PC-9 (cell line): ENCODE measurements around the gene TTC8. TPM values are rescaled to one million over a fixed set of nuclear protein-coding genes. Genes with fewer than 3 reads are reported as not detected.
"Not testable (repeated sequence)": the region's sequence is repeated elsewhere in the genome, so short reads cannot be mapped to it uniquely, and the experiment has no call there.

ENCODE experiments used
- BruUV-seq: library from RNA; stranded (reverse); fragments of 400-500 nt; replicated peaks from 2 replicates; lab custom pipeline; 2021; lab: Mats Ljungman, UMichigan
- CTCF ChIA-PET: fragments of 300-600 bp; sonication (Branson Sonifier 250); formaldehyde crosslinking; loops from one replicate; lab custom pipeline; 2022; ENCODE audit warnings: antibody characterized with exemption; lab: Charles Lee
- POLR2A ChIA-PET: fragments of 300-600 bp; sonication (Branson Sonifier 250); formaldehyde crosslinking; loops from one replicate; lab custom pipeline; 2022; ENCODE audit warnings: antibody characterized with exemption; ENCODE audit not compliant: unreplicated experiment; lab: Charles Lee
- DNase-seq, 2 experiments: peaks; one replicate each; pipeline versions ENCODE4 v3.0.0 to v3.0.0-alpha.2; 2015 to 2022; ENCODE audit warnings: mixed read lengths in 1 of 2
- H2AFZ ChIP-seq: fragments of 200-600 bp; sonication (generic); 2 replicates; pipeline ENCODE4 v1.8.1; 2017; ENCODE audit warnings: antibody characterized with exemption
- H3F3A ChIP-seq: fragments of 200-600 bp; sonication (generic); 2 replicates; pipeline ENCODE4 v1.8.1; 2017; ENCODE audit warnings: antibody characterized with exemption, mild to moderate bottlenecking, low read depth; ENCODE audit not compliant: insufficient read depth
- H3K27ac ChIP-seq: fragments of 200-600 bp; sonication (generic); 2 replicates; pipeline ENCODE4 v1.6.1; 2016; ENCODE audit warnings: mixed run types
- H3K27me3 ChIP-seq: fragments of 200-600 bp; sonication (generic); 2 replicates; pipeline ENCODE4 v1.6.1; 2016; ENCODE audit warnings: low read depth, mixed run types; ENCODE audit not compliant: insufficient read depth
- H3K36me3 ChIP-seq: fragments of 200-600 bp; sonication (generic); 2 replicates; pipeline ENCODE4 v1.6.1; 2016; ENCODE audit warnings: low read depth, mixed run types
- H3K4me1 ChIP-seq: fragments of 200-600 bp; sonication (generic); replicated peaks from 2 replicates; pipeline ENCODE4 v1.6.1; 2016; ENCODE audit warnings: mixed run types; ENCODE audit not compliant: insufficient read depth
- H3K4me2 ChIP-seq: fragments of 200-600 bp; sonication (generic); 2 replicates; pipeline ENCODE4 v1.6.1; 2017; ENCODE audit warnings: mixed run types
- H3K4me3 ChIP-seq: fragments of 200-600 bp; sonication (generic); 2 replicates; pipeline ENCODE4 v1.6.1; 2016; ENCODE audit warnings: mixed run types
- H3K79me2 ChIP-seq: fragments of 200-600 bp; sonication (generic); 2 replicates; pipeline ENCODE4 v1.6.1; 2017; ENCODE audit warnings: low read depth, mixed run types
- H3K9me2 ChIP-seq: fragments of 200-600 bp; sonication (generic); 2 replicates; pipeline ENCODE4 v1.8.1; 2017; ENCODE audit warnings: mild to moderate bottlenecking; ENCODE audit not compliant: insufficient read depth
- H3K9me3 ChIP-seq: fragments of 200-600 bp; sonication (generic); 2 replicates; pipeline ENCODE4 v1.8.1; 2016; ENCODE audit warnings: low read depth; ENCODE audit not compliant: insufficient read depth
- H4K20me1 ChIP-seq: fragments of 200-600 bp; sonication (generic); 2 replicates; pipeline ENCODE4 v1.8.1; 2017; ENCODE audit not compliant: insufficient read depth
- CTCF ChIP-seq: fragments of 200-600 bp; sonication (generic); conservative IDR thresholded peaks from 2 replicates; pipeline ENCODE4 v1.6.1; 2017; ENCODE audit warnings: mixed run types, antibody characterized with exemption, mild to moderate bottlenecking, moderate library complexity
- EZH2 ChIP-seq: fragments of 200-600 bp; sonication (generic); IDR thresholded peaks from 2 replicates; pipeline ENCODE4 v1.8.0; 2017; ENCODE audit warnings: antibody characterized with exemption, low read depth
- intact Hi-C: fragments of 100-400 bp; cut with micrococcal nuclease; formaldehyde crosslinking; loops from one replicate; pipeline ENCODE4 v1.10.0; 2022; ENCODE audit not compliant: unreplicated experiment
- total RNA-seq: library from RNA; stranded (reverse); gene quantifications from 2 replicates; pipeline ENCODE4 v1.2.3, GENCODE V29; 2021

The TTC8 gene
- total RNA-seq, 1 experiment from 2014 or later, result 8.1 TPM

- no TSS peak for BruUV-seq
- POLR2A ChIA-PET, result no interaction called here
- no peak overlapping the region for H3K4me2 ChIP-seq
- no peaks in the 10 kb centered on the region for H4K20me1 ChIP-seq
- DNase-seq, result no peak
- H2AFZ ChIP-seq, result no peak overlapping the region
- no peaks in the 10 kb centered on the region for H3K79me2 ChIP-seq
- no peak overlapping the region for H3K27ac ChIP-seq
- TF ChIP-seq EZH2 (no peak), CTCF (no peak)
- H3K9me2 ChIP-seq, result no peaks in the 10 kb centered on the region
- no peak overlapping the region for H3K4me3 ChIP-seq
- intact Hi-C loops, result no loop called here
- H3K36me3 ChIP-seq, result no peaks in the 10 kb centered on the region
- CTCF ChIA-PET, result no interaction called here
- H3K27me3 ChIP-seq, result no peaks in the 10 kb centered on the region
- H3K4me1 ChIP-seq, result no peaks in the 10 kb centered on the region
- no peaks in the 10 kb centered on the region for H3F3A ChIP-seq
- no peaks in the 10 kb centered on the region for H3K9me3 ChIP-seq
These were observed 16.1 kb upstream of the TTC8 start for GRCh38 chr14:88808359-88808758.

GRCh38 chr14:88815980-88816379 is 8.5 kb upstream of the TTC8 start:
- Histone ChIP-seq H3K27ac (no peak overlapping the region), H2AFZ (no peak overlapping the region), H3K4me3 (no peak overlapping the region), H3K27me3 (no peaks in the 10 kb centered on the region), H3K79me2 (no peaks in the 10 kb centered on the region), H3K9me2 (no peaks in the 10 kb centered on the region), H3K36me3 (no peaks in the 10 kb centered on the region), H4K20me1 (no peaks in the 10 kb centered on the region), H3F3A (no peaks in the 10 kb centered on the region), H3K9me3 (no peaks in the 10 kb centered on the region), H3K4me1 (no peaks in the 10 kb centered on the region), H3K4me2 (no peak overlapping the region)
- intact Hi-C loops, result no loop called here
- no TSS peak for BruUV-seq
- TF ChIP-seq CTCF, result no peak
- TF ChIP-seq EZH2, result no peak
- ChIA-PET CTCF (no interaction called here), POLR2A (interaction anchor here (0.6 kb wide), 1 partner anchor 23 kb away, joined by 3 read pairs; no protein-coding TSS in a partner anchor)
- no peak for DNase-seq

GRCh38 chr14:88818018-88818417 is 6.4 kb upstream of the TTC8 start:
- CTCF ChIA-PET, result no interaction called here
- no TSS peak for BruUV-seq

GRCh38 chr14:88819674-88820073 is 4.8 kb upstream of the TTC8 start:
- H3K9me3 ChIP-seq, CTCF ChIA-PET, BruUV-seq, H3K79me2 ChIP-seq, H4K20me1 ChIP-seq, POLR2A ChIA-PET, H3K27me3 ChIP-seq, intact Hi-C loops, H3K27ac ChIP-seq, H3K36me3 ChIP-seq, H3K4me2 ChIP-seq, H3K4me3 ChIP-seq, H3K9me2 ChIP-seq, H3F3A ChIP-seq, H3K4me1 ChIP-seq, H2AFZ ChIP-seq, DNase-seq: not testable (repeated sequence)

More at GRCh38 chr14:88818018-88818417, 6.4 kb upstream of the TTC8 start:
- intact Hi-C loops, result no loop called here
- Histone ChIP-seq H3K27me3 (no peaks in the 10 kb centered on the region), H2AFZ (no peak overlapping the region), H3F3A (no peaks in the 10 kb centered on the region), H3K79me2 (no peaks in the 10 kb centered on the region), H3K36me3 (no peaks in the 10 kb centered on the region), H3K4me2 (no peak overlapping the region), H3K9me2 (no peaks in the 10 kb centered on the region), H3K9me3 (no peaks in the 10 kb centered on the region), H3K4me1 (no peaks in the 10 kb centered on the region), H4K20me1 (no peaks in the 10 kb centered on the region), H3K4me3 (no peak overlapping the region), H3K27ac (no peak overlapping the region)
- no peak for DNase-seq
- POLR2A ChIA-PET, result no interaction called here
- TF ChIP-seq CTCF (no peak), EZH2 (no peak)
